Measurements from ENCODE around the gene SHCBP1.
"Not testable (repeated sequence)": the region's sequence is repeated elsewhere in the genome, so short reads cannot be mapped to it uniquely, and the experiment has no call there.

The SHCBP1 gene

DNA sequence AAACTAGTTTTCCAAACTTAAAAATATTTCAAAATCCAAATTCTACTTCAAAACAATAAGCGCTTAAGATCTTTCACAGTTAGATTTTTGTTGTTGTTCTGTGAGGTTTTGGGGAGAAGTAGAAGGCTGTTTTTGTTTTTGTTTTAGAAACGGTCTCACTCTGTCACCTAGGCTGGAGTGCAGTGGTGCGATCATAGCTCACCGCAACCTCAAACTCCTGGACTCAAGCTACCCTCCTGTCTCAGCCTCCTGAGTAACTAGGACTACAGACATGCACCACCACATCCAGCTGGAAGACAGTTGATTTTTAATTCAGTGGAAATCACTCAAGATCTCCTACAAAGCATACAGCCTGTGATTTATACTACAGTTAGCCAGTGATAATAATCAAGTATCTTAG, 2.7 kb downstream of the SHCBP1 start:
- DNase-seq (ENCODE audit: low read depth in 2 of 2): no peak

GRCh38 chr16:46614006-46614405, 7.2 kb downstream of the SHCBP1 start:
- no peak for DNase-seq (ENCODE audit: low read depth in 2 of 2)

GRCh38 chr16:46613352-46613751, 7.8 kb downstream of the SHCBP1 start:
- no peak for DNase-seq (ENCODE audit: low read depth in 2 of 2)

GRCh38 chr16:46612121-46612520, 9.1 kb downstream of the SHCBP1 start:
- DNase-seq (ENCODE audit: low read depth in 2 of 2): no peak

GRCh38 chr16:46607529-46607928, 13.7 kb downstream of the SHCBP1 start:
- DNase-seq (ENCODE audit: low read depth in 2 of 2): no peak

- no peak for DNase-seq (ENCODE audit: low read depth in 2 of 2)
Observed at GRCh38 chr16:46606231-46606630, 14.9 kb downstream of the SHCBP1 start.

DNA sequence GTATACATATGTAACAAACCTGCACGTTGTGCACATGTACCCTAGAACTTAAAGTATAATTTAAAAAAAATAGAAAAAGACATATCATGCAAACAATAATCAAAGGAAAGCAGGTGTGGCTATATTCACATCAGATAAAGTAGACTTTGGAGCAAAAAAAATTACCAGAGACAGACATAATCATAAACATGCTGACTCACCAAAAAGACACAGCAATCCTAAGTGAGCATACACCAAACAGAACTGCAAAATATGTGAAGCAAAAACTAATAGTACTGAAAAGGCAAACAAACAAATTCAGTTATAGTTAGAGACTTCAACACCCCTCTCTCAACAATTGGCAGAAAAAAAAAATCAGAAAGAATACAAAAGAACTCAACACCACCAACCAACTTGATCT, 29.9 kb downstream of the SHCBP1 start:
- no peak for DNase-seq (ENCODE audit: low read depth in 2 of 2)

GRCh38 chr16:46586011-46586577, 35.1 kb downstream of the SHCBP1 start:
- no peak for DNase-seq (ENCODE audit: low read depth in 2 of 2)

DNA sequence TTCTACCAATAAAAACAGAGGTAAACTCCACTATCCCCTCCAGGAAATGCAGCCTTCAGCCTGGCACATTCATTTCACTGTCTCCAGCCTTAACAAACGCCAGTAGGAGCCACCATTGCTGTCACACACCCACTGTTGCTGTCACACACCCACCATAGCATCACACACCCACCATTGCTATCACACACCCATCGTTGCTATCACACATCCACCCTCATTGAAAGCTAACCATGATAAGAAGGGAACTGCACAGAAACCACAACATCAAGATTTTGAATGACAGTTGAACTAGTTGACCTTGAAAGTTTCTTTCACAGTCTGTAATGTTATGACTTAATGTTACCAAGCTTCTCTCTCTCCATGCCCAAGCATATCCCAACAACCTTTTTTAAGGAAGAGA, 38.1 kb downstream of the SHCBP1 start:
- no peak for DNase-seq (ENCODE audit: low read depth in 2 of 2)

GRCh38 chr16:46582313-46582712, 38.9 kb downstream of the SHCBP1 start:
- DNase-seq (ENCODE audit: low read depth in 2 of 2): no peak

GRCh38 chr16:46577988-46578579, 43.1 kb downstream of the SHCBP1 start:
- no peak for DNase-seq (ENCODE audit: low read depth in 2 of 2)

GRCh38 chr16:46573834-46574159, 47.4 kb downstream of the SHCBP1 start:
- DNase-seq (ENCODE audit: low read depth in 2 of 2): no peak

DNA sequence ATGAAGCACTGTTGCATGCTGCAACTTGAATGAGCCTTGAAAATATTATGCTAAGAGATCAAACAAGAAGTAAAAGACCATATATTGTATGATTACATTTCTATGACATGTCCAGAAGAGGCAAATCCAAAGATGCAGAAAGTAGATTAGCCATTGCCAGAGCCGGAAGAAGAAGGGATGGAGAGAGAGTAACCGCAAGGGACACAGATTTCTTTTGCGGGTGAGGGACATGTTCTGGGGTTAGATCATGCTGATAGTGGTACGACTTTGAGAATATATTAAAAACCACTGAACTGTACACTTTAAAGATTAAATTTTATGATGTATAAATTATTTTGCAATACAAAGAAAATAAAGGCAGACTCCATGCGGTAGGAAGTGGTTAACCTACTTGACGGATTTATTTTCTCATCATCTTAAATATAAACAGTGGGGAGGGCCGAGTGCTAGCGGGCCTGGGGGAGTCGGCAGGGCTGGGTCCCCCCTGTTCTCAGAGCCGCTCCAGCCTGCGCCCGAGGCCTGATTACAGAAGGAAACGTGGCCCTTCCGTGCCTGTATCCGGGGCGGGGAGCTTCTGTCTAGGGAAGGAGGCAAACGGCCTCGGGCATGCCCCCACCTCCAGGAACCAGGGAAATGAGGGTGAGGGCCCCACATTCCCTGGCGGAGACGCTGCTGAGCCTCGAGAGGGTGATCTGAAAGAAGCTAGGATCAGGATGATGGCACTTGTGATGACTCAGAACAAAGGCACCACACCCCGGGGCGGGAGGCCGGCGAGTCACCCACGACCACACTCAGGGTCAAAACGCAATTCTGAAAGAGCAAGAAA, 48.0 kb downstream of the SHCBP1 start:
- no peak for DNase-seq (ENCODE audit: low read depth in 2 of 2)

- no peak for DNase-seq (ENCODE audit: low read depth in 2 of 2)
Observed at GRCh38 chr16:46569231-46569735, 51.9 kb downstream of the SHCBP1 start.

DNA sequence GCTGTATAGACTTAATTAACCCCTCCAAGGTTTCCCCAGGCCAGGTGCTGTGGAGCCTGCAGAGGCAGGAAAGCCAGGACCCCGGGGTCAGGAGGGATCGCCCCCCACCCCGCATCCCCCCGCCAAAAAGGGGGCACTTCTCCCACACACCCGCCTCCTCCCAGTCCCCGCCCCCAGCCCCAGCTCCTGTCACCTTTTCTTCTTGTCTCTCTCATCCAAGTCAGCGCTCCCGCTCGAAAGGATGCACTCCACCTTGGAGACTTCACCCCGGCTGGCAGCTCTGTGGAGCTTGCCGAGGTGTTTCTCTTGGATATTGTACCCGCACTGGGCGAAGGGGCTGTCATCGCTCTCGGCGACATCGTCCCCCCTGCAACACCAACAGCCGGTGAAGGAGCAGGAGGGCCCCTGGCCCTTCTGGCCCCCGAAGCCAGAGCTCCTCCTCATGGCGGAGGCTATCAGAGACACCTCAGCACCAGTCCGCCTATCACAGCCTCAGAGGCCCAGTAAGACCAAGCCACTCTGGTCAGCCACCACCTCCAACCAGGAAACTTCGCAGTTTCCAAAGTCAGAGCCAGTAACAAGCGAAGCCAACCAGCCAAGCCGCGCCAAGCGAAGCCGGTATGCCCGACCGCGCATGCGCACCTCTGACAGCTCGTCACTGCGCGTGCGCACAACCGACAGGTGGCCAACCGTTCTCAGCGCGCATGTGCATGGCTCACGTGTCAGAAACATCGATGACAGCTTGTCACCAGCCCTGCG, 52.5 kb downstream of the SHCBP1 start:
- DNase-seq (ENCODE audit: low read depth in 2 of 2): no peak

GRCh38 chr16:46562979-46563378, 58.2 kb downstream of the SHCBP1 start:
- DNase-seq (ENCODE audit: low read depth in 2 of 2): no peak

GRCh38 chr16:46558018-46558417, 63.2 kb downstream of the SHCBP1 start:
- DNase-seq (ENCODE audit: low read depth in 2 of 2): no peak

GRCh38 chr16:46555951-46556350, 65.2 kb downstream of the SHCBP1 start:
- DNase-seq (ENCODE audit: low read depth in 2 of 2): no peak

DNA sequence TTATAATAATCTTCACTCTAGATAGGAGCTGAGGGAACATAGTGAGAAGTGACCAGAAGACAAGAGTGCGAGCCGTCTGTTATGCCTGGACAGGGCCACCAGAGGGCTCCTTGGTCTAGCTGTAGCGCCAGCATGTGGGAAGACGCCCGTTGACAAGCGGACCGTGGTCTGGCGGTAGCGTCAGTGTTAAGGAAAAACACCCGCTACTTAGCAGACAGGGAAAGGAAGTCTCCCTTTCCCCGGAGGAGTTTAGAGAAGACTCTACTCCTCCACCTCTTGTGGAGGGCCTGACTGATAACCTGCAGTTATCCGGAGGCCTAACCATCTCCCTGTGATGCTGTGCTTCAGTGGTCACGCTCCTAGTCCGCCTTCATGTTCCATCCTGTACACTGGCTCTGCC, 66.7 kb downstream of the SHCBP1 start:
- DNase-seq (ENCODE audit: low read depth in 2 of 2): not testable (repeated sequence)

GRCh38 chr16:46549477-46549876, 71.7 kb downstream of the SHCBP1 start:
- no peak for DNase-seq (ENCODE audit: low read depth in 2 of 2)

Measured in activated CD8-positive, alpha-beta memory T cell treated with anti-CD3 and anti-CD28 coated beads for 4 hours (primary cell).